Fibroblast of gingiva (primary cell): ENCODE results near the gene EDA.

Source experiments
- DNase-seq: peaks from one replicate; pipeline ENCODE4 v3.0.0-alpha.2; 2011; ENCODE audit warnings: low read depth

EDA gene

GRCh38 chrX:70079297-70079696 lies 463.4 kb downstream of the EDA start:
- DNase-seq = no peak

- no peak for DNase-seq
Observed at GRCh38 chrX:70079870-70080269, 464.0 kb downstream of the EDA start.

- no peak for DNase-seq
Observed at GRCh38 chrX:70082723-70083122, 466.8 kb downstream of the EDA start.

- peak; percentile 2 for DNase-seq
Observed at GRCh38 chrX:70084592-70085240, 468.8 kb downstream of the EDA start.

- DNase-seq = peak; percentile 56
Observed at GRCh38 chrX:70087857-70088630, 472.1 kb downstream of the EDA start.

- DNase-seq = no peak
Observed at GRCh38 chrX:70088751-70089150, 472.8 kb downstream of the EDA start.
